Astrocyte of the cerebellum (primary cell): ENCODE measurements around the gene OR4F15.

Source experiments
- DNase-seq: peaks from one replicate; pipeline ENCODE4 v3.0.0-alpha.2; 2011; ENCODE audit warnings: low read depth
- H3K4me3 ChIP-seq: 2 replicates; pipeline ENCODE4 v1.5.1; 2011; ENCODE audit warnings: mild to moderate bottlenecking, low read depth, low read length, moderate library complexity
- in situ Hi-C: cut with HindIII; loops from 2 replicates; pipeline ENCODE4 v1.10.0; 2017; ENCODE audit warnings: low sequenced_read_pairs
- TF ChIP-seq, protein P1 (sequence below): IDR thresholded peaks from 2 replicates; pipeline ENCODE4 v1.5.1; 2012; ENCODE audit warnings: low read length, low read depth, moderate library complexity, mild to moderate bottlenecking; ENCODE audit errors: missing control alignments

Gene OR4F15

DNA sequence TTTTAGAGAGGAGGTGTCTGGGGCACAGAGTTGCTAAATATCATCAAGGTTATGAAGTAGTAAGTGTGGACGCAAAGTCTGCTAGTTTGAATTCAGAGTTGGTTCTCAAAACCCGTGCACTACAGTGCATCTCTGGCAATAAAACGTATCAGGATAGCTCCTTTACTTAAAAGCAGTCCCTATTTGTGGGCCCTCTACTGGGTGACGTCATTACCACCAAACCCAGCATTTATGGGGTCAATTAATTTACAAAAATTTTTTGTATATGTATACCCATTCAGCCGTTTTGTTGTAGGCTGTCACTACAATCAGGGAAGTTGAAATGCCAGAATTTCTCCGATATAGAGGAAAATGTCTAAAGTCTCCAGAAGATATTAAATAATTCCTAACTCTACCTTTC, 8.8 kb downstream of the OR4F15 start:
- no peak overlapping the region for H3K4me3 ChIP-seq

DNA sequence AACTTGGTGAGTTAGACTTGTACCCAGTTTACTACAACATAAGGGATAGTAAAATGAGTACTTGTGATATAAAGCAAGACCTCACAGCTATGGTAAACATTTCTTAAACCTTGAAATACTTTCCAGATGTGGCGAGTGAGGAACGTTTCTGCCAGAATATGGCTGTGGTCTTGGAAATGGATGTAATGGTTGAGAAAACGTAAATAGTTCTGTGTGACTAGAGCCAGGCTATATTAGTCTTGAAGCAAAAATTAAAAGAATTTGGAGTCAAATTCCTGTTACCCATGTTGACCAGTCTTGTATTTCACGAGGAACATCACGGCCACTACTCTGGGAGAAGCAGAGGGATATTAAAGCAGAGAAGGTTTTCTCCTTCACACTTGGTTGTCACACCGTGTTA, 15.3 kb downstream of the OR4F15 start:
- in situ Hi-C loops: no loop called here
- no peak for DNase-seq
- H3K4me3 ChIP-seq: no peak overlapping the region
- TF ChIP-seq, protein P1, sequence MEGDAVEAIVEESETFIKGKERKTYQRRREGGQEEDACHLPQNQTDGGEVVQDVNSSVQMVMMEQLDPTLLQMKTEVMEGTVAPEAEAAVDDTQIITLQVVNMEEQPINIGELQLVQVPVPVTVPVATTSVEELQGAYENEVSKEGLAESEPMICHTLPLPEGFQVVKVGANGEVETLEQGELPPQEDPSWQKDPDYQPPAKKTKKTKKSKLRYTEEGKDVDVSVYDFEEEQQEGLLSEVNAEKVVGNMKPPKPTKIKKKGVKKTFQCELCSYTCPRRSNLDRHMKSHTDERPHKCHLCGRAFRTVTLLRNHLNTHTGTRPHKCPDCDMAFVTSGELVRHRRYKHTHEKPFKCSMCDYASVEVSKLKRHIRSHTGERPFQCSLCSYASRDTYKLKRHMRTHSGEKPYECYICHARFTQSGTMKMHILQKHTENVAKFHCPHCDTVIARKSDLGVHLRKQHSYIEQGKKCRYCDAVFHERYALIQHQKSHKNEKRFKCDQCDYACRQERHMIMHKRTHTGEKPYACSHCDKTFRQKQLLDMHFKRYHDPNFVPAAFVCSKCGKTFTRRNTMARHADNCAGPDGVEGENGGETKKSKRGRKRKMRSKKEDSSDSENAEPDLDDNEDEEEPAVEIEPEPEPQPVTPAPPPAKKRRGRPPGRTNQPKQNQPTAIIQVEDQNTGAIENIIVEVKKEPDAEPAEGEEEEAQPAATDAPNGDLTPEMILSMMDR: no peak

More for the DNA sequence above, 8.8 kb downstream of the OR4F15 start:
- in situ Hi-C loops: no loop called here
- DNase-seq: no peak
- TF ChIP-seq, protein P1: no peak

DNA sequence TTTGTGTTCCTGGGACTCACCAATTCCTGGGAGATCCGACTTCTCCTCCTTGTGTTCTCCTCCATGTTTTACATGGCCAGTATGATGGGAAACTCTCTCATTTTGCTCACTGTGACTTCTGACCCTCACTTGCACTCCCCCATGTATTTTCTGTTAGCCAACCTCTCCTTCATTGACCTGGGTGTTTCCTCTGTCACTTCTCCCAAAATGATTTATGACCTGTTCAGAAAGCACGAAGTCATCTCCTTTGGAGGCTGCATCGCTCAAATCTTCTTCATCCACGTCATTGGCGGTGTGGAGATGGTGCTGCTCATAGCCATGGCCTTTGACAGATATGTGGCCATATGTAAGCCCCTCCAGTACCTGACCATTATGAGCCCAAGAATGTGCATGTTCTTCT, 16.8 kb downstream of the OR4F15 start:
- H3K4me3 ChIP-seq: no peak overlapping the region
- in situ Hi-C loops: no loop called here
- no peak for DNase-seq
- TF ChIP-seq, protein P1: no peak

DNA sequence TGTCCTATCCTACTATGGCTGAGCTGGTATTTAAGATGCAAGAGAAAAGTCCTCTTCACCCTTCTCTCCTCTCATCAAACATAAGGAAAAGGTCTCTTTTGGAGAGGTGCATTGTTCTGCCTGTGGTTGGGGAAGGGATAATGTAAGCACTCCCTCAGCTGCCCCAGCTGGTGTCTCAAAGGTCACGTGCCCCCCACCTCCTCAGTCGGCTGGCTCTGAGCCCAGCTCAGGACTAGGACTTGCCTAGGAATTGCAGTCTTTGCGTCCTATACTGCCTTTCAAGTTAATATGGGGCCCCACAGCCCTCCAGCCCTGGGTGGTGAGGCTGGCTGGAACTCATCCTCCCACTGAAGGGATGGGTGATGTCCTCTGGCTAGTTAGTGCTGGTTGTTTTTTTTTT, 29.7 kb downstream of the OR4F15 start:
- TF ChIP-seq, protein P1: no peak
- in situ Hi-C loops: no loop called here
- H3K4me3 ChIP-seq: no peak overlapping the region
- DNase-seq: no peak

DNA sequence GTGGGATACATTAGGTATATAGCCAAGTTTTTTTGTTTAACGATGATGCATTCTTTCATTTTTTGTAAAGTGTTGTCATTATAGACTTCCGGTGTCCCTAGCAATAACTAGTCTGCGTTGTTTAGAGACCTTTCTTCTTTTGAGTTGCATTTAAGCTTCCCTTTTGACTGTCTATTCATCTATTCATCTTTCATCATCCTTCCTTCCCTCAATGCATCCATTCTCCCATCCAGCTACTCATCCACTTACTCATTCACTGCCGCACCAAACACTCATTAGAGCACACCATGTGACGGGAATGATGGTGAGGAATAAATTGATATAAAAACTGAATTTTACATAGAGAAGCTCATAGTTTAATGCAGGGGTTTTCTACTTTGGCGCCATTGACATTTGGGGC, 32.9 kb downstream of the OR4F15 start:
- no peak for DNase-seq
- TF ChIP-seq, protein P1: no peak
- in situ Hi-C loops: no loop called here
- H3K4me3 ChIP-seq: no peak overlapping the region

DNA sequence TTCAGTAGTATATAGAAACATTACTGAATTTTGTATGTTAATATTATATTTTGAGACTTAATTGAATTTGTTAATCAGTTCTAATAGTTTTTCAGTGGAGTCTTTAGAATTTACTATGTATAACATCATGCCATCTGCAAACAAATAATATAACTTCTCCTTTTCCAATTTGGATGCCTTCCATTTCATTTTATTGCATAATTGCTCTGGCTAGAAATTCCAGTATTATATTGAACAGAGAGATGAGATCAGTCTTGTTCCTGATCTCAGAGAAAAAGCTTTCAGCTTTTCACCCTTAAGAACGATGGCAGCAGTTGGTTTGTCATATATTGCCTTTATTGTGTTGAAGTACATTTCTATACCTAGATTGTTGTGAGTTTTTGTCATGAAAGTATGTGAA, 40.4 kb downstream of the OR4F15 start:
- H3K4me3 ChIP-seq: no peak overlapping the region
- in situ Hi-C loops: no loop called here
- TF ChIP-seq, protein P1: no peak
- no peak for DNase-seq
